Activated naive CD8-positive, alpha-beta T cell treated with anti-CD3 and anti-CD28 coated beads for 36 hours (primary cell): ENCODE data around the gene SPATA31D1. TPM values are rescaled to one million over a fixed set of nuclear protein-coding genes. Genes with fewer than 3 reads are reported as not detected.
"Not testable (repeated sequence)": the region's sequence is repeated elsewhere in the genome, so short reads cannot be mapped to it uniquely, and the experiment has no call there.

Source experiments
- DNase-seq: peaks from one replicate; pipeline ENCODE4 v3.0.0; 2021
- H3K27ac Mint-ChIP-seq: one replicate; pipeline ENCODE4 v1.8.0; 2022; ENCODE audit warnings: mild to moderate bottlenecking, moderate library complexity, mixed read lengths
- H3K27me3 Mint-ChIP-seq: one replicate; pipeline ENCODE4 v1.8.0; 2022; ENCODE audit warnings: mild to moderate bottlenecking, mixed read lengths
- H3K36me3 Mint-ChIP-seq: one replicate; pipeline ENCODE4 v1.8.0; 2021; ENCODE audit warnings: mild to moderate bottlenecking, mixed read lengths
- H3K4me1 Mint-ChIP-seq: one replicate; pipeline ENCODE4 v1.8.0; 2021; ENCODE audit warnings: mixed read lengths
- H3K4me3 Mint-ChIP-seq: one replicate; pipeline ENCODE4 v1.8.0; 2022; ENCODE audit warnings: mild to moderate bottlenecking, moderate library complexity, mixed read lengths
- H3K9me3 Mint-ChIP-seq: one replicate; pipeline ENCODE4 v1.8.0; 2022; ENCODE audit warnings: mixed read lengths
- total RNA-seq, 2 experiments: library from RNA; stranded (reverse); gene quantifications; one replicate each; pipeline ENCODE4 v1.2.3, GENCODE V29; 2021

SPATA31D1 gene
- not detected for total RNA-seq

DNA sequence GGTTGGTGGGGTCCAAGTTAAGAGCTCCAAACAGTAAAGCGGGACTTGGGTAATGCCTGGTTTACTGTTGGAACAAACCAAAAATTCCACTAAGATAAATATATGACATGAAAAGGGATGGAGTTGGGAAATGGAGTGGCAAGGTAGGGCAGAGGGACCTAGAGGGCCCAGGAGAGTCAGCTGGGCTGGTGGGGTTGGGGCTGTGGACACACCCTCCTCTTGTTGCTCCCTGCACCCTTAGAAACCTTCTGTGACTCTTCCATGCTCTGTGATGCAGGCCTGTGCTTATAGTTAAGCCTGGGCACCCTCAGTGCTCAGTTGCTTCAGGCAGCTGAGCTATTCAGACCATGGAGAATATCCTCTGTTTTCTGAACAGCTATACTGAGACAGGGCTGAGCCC is at the start of gene SPATA31D1:
TSS of gene SPATA31D1 (plus strand) at position 301 of the 400 bp plus-strand sequence. CDS start at position 348, 47 bp downstream.
- H3K36me3 Mint-ChIP-seq, H3K27ac Mint-ChIP-seq, H3K9me3 Mint-ChIP-seq, H3K4me1 Mint-ChIP-seq, H3K4me3 Mint-ChIP-seq, DNase-seq, H3K27me3 Mint-ChIP-seq: not testable (repeated sequence)

GRCh38 chr9:81943393-81943792 is 45.2 kb upstream of the SPATA31D1 start, which contains the start of gene SPATA31D3:
Gene SPATA31D3 (plus strand): TSS chr9:81943500. CDS start chr9:81943586, 86 bp downstream.
- H3K4me3 Mint-ChIP-seq, H3K27me3 Mint-ChIP-seq, H3K27ac Mint-ChIP-seq, DNase-seq, H3K9me3 Mint-ChIP-seq, H3K36me3 Mint-ChIP-seq, H3K4me1 Mint-ChIP-seq: not testable (repeated sequence)

DNA sequence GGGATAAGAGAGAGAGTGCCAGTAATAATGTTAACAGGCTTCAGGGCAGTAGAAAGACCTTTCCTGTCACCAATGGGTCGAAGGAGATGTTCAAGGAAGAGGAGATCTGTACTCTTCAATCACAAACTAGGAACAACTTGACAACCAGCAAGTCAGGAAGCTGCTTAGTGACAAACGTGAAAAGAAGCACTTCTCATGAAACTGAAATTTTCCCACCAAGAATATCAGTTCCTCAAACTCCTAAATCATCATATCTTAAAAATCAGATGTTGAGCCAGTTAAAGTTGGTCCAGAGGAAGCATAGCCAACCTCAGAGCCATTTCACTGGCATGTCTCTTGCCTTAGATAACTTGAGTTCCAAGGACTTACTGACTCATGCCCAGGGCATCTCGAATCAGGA is 39.9 kb upstream of the SPATA31D1 start:
- DNase-seq, H3K27ac Mint-ChIP-seq, H3K9me3 Mint-ChIP-seq, H3K27me3 Mint-ChIP-seq, H3K4me1 Mint-ChIP-seq, H3K36me3 Mint-ChIP-seq, H3K4me3 Mint-ChIP-seq: not testable (repeated sequence)

DNA sequence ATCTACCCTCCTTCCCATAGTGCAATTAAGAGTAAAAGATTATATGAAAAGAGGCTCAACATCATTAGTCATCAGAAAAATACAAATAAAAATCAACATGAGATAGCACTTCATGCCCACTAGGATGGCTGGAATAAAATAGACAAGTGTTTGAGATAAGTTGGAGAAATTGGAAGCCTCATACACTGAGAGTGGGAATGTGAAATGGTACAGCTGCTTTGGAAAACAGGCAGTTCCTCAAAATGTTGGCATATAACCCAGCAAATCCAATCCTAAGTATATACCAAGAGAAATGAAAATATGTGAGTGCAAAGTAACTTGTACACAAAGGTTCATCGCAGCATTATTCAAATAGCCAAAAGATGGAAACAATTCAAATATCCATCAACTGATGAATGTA is 35.5 kb upstream of the SPATA31D1 start:
- Mint-ChIP-seq H3K4me1 (no peaks in the 10 kb centered on the region), H3K36me3 (peaks cover 4% of the 10 kb centered on the region), H3K9me3 (peaks cover 17% of the 10 kb centered on the region), H3K27ac (no peak overlapping the region), H3K4me3 (no peak overlapping the region), H3K27me3 (peaks cover 3% of the 10 kb centered on the region)
- no peak for DNase-seq

GRCh38 chr9:81955625-81956024 is 32.9 kb upstream of the SPATA31D1 start:
- Mint-ChIP-seq H3K27me3 (peaks cover 3% of the 10 kb centered on the region), H3K4me3 (no peak overlapping the region), H3K9me3 (peaks cover 17% of the 10 kb centered on the region), H3K36me3 (peaks cover 4% of the 10 kb centered on the region), H3K4me1 (no peaks in the 10 kb centered on the region), H3K27ac (no peak overlapping the region)
- no peak for DNase-seq

- H3K4me3 Mint-ChIP-seq: no peak overlapping the region
- no peak overlapping the region for H3K27ac Mint-ChIP-seq
- H3K36me3 Mint-ChIP-seq: no peaks in the 10 kb centered on the region
- H3K27me3 Mint-ChIP-seq: no peaks in the 10 kb centered on the region
- DNase-seq: no peak
- peaks cover 2% of the 10 kb centered on the region for H3K9me3 Mint-ChIP-seq
- no peaks in the 10 kb centered on the region for H3K4me1 Mint-ChIP-seq
Measured at GRCh38 chr9:81964218-81965171, 24.1 kb upstream of the SPATA31D1 start.

- no peak for DNase-seq
- Mint-ChIP-seq H3K36me3 (no peaks in the 10 kb centered on the region), H3K9me3 (peaks cover 2% of the 10 kb centered on the region), H3K27ac (no peak overlapping the region), H3K27me3 (no peaks in the 10 kb centered on the region), H3K4me1 (no peaks in the 10 kb centered on the region), H3K4me3 (no peak overlapping the region)
Measured at GRCh38 chr9:81968026-81968425, 20.5 kb upstream of the SPATA31D1 start.

DNA sequence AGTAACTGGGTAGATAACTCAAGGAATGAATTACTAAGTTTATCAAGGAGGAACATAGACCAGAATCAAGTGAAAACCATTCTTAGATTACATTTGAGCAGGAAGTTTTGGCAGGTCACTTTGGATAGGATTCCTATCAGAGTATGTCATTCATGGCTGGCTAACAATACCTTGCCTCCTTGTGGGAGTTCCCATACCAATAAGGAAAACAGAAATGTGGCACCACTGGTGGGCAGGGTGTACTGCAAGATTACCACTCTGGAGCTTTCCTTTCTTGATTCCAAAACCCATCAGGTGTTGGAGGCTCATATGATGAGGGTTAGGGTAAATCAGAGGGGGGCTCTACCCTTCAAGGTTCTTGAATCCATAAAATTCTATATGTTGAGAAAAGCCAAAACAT is 18.6 kb upstream of the SPATA31D1 start:
- no peak for DNase-seq
- Mint-ChIP-seq H3K9me3 (peaks cover 2% of the 10 kb centered on the region), H3K4me3 (no peak overlapping the region), H3K4me1 (no peaks in the 10 kb centered on the region), H3K27ac (no peak overlapping the region), H3K36me3 (no peaks in the 10 kb centered on the region), H3K27me3 (no peaks in the 10 kb centered on the region)

DNA sequence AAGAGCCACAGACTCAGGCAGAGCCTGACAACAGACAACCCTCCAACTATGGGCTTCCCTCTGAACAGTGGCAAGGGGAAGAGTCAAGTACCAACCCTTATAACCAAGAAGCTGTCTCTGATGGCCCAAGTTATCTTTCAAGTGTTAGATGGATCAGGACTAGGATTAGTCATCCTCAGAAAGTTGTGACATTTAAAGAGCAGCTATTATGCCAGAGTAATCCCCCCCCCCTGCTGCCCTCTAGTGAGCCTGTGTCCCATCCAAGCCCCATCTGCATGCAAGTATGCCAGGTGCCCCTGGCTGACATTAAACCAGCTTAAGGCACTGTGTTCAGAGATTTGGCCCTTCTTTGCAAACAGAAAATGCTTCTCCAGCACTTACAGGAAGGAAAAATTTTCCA is 16.8 kb upstream of the SPATA31D1 start:
- no peaks in the 10 kb centered on the region for H3K4me1 Mint-ChIP-seq
- no peaks in the 10 kb centered on the region for H3K36me3 Mint-ChIP-seq
- H3K27me3 Mint-ChIP-seq: no peaks in the 10 kb centered on the region
- no peak overlapping the region for H3K4me3 Mint-ChIP-seq
- DNase-seq: no peak
- peaks cover 2% of the 10 kb centered on the region for H3K9me3 Mint-ChIP-seq
- no peak overlapping the region for H3K27ac Mint-ChIP-seq

DNA sequence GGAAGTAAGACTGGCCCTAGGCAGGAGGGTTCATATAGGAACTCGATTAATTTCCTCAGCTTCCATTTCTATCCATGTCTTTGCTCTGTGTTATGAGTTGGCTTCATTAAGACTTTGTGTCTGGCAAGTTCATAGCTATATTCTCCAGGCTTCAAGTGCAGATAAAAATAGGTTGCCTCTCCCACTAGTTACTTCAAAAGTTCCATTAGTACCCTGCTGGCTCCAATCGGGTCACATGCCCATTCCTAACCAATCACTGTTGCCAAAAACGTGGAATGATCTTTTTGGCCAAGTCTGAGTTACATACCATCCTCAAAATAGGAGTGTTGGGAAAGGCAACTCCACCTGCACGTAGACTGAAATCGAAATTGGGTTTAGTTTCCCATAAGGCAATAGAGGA is 13.8 kb upstream of the SPATA31D1 start:
- Mint-ChIP-seq H3K4me3 (no peak overlapping the region), H3K9me3 (no peaks in the 10 kb centered on the region), H3K36me3 (no peaks in the 10 kb centered on the region), H3K27ac (no peak overlapping the region), H3K27me3 (no peaks in the 10 kb centered on the region), H3K4me1 (no peaks in the 10 kb centered on the region)
- DNase-seq: no peak

GRCh38 chr9:81976351-81976750 is 12.2 kb upstream of the SPATA31D1 start:
- H3K4me1 Mint-ChIP-seq: no peaks in the 10 kb centered on the region
- no peaks in the 10 kb centered on the region for H3K27me3 Mint-ChIP-seq
- DNase-seq: no peak
- H3K27ac Mint-ChIP-seq: no peak overlapping the region
- no peaks in the 10 kb centered on the region for H3K9me3 Mint-ChIP-seq
- H3K4me3 Mint-ChIP-seq: no peak overlapping the region
- no peaks in the 10 kb centered on the region for H3K36me3 Mint-ChIP-seq

DNA sequence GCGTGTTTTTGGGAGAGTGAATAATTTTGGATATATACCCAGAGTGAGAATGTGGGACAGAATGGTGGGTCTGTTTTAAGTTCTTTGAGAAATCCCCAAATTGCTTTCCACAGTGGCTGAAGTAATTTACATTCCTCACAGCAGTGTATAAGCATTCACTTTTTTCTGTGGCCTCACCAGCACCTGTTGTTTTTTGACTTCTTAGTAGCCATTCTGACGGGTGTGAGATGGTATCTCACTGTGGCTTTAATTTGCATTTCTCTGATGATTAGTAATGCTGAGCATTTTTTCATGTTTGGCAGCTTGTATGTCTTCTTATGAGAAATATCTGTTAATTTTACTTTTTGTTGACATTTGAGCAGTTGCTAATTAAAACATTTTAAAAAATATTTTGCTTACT is 9.4 kb upstream of the SPATA31D1 start:
- DNase-seq: no peak
- H3K27me3 Mint-ChIP-seq: no peaks in the 10 kb centered on the region
- no peaks in the 10 kb centered on the region for H3K9me3 Mint-ChIP-seq
- no peaks in the 10 kb centered on the region for H3K36me3 Mint-ChIP-seq
- H3K4me1 Mint-ChIP-seq: no peaks in the 10 kb centered on the region
- H3K4me3 Mint-ChIP-seq: no peak overlapping the region
- no peak overlapping the region for H3K27ac Mint-ChIP-seq

- H3K36me3 Mint-ChIP-seq: no peaks in the 10 kb centered on the region
- no peak overlapping the region for H3K27ac Mint-ChIP-seq
- no peaks in the 10 kb centered on the region for H3K4me1 Mint-ChIP-seq
- H3K4me3 Mint-ChIP-seq: no peak overlapping the region
- no peak for DNase-seq
- no peaks in the 10 kb centered on the region for H3K9me3 Mint-ChIP-seq
- H3K27me3 Mint-ChIP-seq: no peaks in the 10 kb centered on the region
Measured at GRCh38 chr9:81980568-81980967, 8.0 kb upstream of the SPATA31D1 start.

DNA sequence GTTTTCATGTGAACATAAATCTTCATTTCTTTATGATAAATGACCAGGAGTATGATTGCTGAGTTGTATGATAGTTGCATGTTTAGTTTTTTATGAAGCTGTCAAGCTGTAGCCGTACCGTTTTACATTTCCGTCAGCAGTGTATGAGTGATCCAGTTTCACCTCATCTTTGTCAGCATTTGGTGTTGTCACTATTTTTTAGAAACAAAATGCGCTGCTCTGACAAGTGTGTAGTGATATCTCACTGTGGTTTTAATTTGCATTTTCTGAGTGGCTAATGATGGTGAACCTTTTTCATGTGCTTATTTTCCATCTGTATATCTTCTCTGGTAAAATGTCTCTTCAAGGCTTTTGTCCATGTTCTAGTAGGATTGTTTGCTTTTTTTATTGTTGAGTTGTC is 6.7 kb upstream of the SPATA31D1 start:
- H3K4me3 Mint-ChIP-seq: no peak overlapping the region
- H3K9me3 Mint-ChIP-seq: no peaks in the 10 kb centered on the region
- H3K27me3 Mint-ChIP-seq: no peaks in the 10 kb centered on the region
- H3K36me3 Mint-ChIP-seq: no peaks in the 10 kb centered on the region
- no peaks in the 10 kb centered on the region for H3K4me1 Mint-ChIP-seq
- H3K27ac Mint-ChIP-seq: no peak overlapping the region
- DNase-seq: no peak

- Mint-ChIP-seq H3K27ac (no peak overlapping the region), H3K36me3 (no peaks in the 10 kb centered on the region), H3K9me3 (no peaks in the 10 kb centered on the region), H3K4me3 (no peak overlapping the region), H3K27me3 (no peaks in the 10 kb centered on the region), H3K4me1 (no peaks in the 10 kb centered on the region)
- DNase-seq: no peak
Measured at GRCh38 chr9:81984928-81985327, 3.6 kb upstream of the SPATA31D1 start.

- no peak for DNase-seq
- Mint-ChIP-seq H3K4me3 (no peak overlapping the region), H3K27ac (no peak overlapping the region), H3K36me3 (no peaks in the 10 kb centered on the region), H3K9me3 (no peaks in the 10 kb centered on the region), H3K27me3 (no peaks in the 10 kb centered on the region), H3K4me1 (no peaks in the 10 kb centered on the region)
Measured at GRCh38 chr9:81986051-81986450, 2.5 kb upstream of the SPATA31D1 start.
